Superior temporal gyrus (tissue), 1 donor: ENCODE measurements around the gene FOXG1.
A peak's percentile ranks its signal among the peaks of the same experiment; 100 is the strongest.

Experiments
- DNase-seq: peaks from one replicate; pipeline ENCODE4 v3.0.0-alpha.2; 2016; ENCODE audit errors: extremely low spot score

The FOXG1 gene

GRCh38 chr14:28774764-28775735 lies 8.5 kb downstream of the FOXG1 start:
- DNase-seq = no peak

- peak; percentile 65 for DNase-seq
These were observed 10.1 kb downstream of the FOXG1 start for GRCh38 chr14:28776482-28777266.

- DNase-seq = peak; percentile 63
These were observed 11.0 kb downstream of the FOXG1 start for GRCh38 chr14:28777471-28778137.

GRCh38 chr14:28778138-28779117 lies 11.8 kb downstream of the FOXG1 start:
- peak; percentile 63 for DNase-seq

- peak; percentile 64 for DNase-seq
These were observed 12.9 kb downstream of the FOXG1 start for GRCh38 chr14:28779456-28779855.

GRCh38 chr14:28780843-28781820 lies 14.5 kb downstream of the FOXG1 start:
- DNase-seq = peak; percentile 51

GRCh38 chr14:28782301-28782700 lies 15.7 kb downstream of the FOXG1 start:
- peak; percentile 47 for DNase-seq

GRCh38 chr14:28783664-28784063 lies 17.1 kb downstream of the FOXG1 start:
- DNase-seq = peak; percentile 57

- DNase-seq = peak; percentile 62
These were observed 17.8 kb downstream of the FOXG1 start for GRCh38 chr14:28784096-28785048.

- peak; percentile 53 for DNase-seq
These were observed 18.7 kb downstream of the FOXG1 start for GRCh38 chr14:28785096-28785952.

GRCh38 chr14:28807518-28807917 lies 40.9 kb downstream of the FOXG1 start:
- no peak for DNase-seq

- DNase-seq = no peak
These were observed 47.2 kb downstream of the FOXG1 start for GRCh38 chr14:28813810-28814209.
